Measurements from ENCODE around the gene PHTF2.

The PHTF2 gene

DNA sequence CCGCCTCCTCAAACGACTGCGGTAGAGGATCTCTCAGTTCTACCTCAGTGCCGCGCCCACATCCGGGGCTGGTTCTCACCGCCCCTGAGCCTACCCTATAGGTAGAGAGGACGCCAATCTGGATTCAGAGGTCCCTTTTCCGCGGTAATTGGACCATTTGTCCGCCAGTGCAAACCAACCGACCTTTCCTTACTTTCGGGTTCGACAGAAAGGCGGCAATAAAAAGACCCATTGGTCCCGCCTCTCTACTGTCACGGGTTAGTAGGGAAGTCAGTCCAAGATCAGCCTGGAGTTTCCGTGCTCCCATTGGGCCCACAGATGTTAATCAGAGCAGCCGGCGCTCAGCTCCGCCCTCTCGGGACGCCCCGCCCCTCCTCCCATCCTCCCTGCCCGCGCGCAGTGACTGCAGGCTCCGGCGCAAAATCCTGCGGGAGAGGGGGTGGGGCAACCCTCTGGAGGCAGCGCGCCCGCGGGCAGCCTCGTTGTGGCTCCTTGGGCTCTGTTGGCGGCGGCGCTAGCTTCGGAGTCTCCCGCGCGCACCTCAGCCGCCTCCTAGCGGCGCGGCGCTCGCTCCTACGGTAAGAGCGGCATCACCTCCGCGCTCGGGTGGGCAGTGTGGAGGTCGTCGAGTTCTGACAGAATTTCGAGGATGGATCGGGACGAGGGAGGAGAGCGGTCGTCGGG lies at the start of gene PHTF2, which contains the start of gene TMEM60:
Gene PHTF2 (plus strand): TSS at position 380 of the 684 bp plus-strand sequence.
Gene TMEM60 (minus strand): TSS at position 41 of the 684 bp plus-strand sequence. CDS start 4,061 bp downstream, outside the sequence.
- H3K4me1 ChIP-seq (ENCODE audit: control insufficient read depth, low read depth, low read length): peaks cover 6% of the 10 kb centered on the region
- H3K9me3 ChIP-seq (ENCODE audit: control insufficient read depth, low read depth, low read length): no peaks in the 10 kb centered on the region
- H3K4me3 ChIP-seq (ENCODE audit: low read length): peak within 1 kb of the TSS; percentile 87
- no peak within 1 kb of the TSS for H3K27ac ChIP-seq (ENCODE audit: low read length)
- H3K27me3 ChIP-seq (ENCODE audit: control insufficient read depth, insufficient read depth, low read length): no peaks in the 10 kb centered on the region
- H3K9ac ChIP-seq (ENCODE audit: low read length): peak within 1 kb of the TSS; percentile 72
- peaks cover 5% of the 10 kb centered on the region for H3K36me3 ChIP-seq (ENCODE audit: control insufficient read depth, low read depth, low read length)

DNA sequence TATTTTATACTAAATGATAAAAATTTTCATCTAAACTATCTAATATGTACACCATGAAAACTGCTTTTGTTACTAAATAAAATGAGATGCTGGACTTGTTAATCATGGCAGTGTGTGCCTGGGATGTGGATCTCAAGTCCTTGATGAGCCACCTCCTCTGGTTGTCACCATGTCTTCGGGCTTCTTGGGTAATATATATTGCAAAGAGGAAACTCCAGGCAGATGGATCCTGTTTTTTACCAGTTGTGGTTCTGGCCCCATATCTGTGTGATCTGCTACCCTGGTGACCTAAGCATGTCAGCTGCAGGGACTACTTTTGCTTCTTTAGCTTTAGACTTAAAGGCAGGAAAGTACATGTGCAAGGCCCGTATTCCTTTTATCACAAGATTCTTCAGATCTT lies 46.6 kb upstream of the PHTF2 start:
- H3K4me1 ChIP-seq (ENCODE audit: control insufficient read depth, low read depth, low read length): no peaks in the 10 kb centered on the region
- peaks cover 11% of the 10 kb centered on the region for H3K36me3 ChIP-seq (ENCODE audit: control insufficient read depth, low read depth, low read length)
- H3K27me3 ChIP-seq (ENCODE audit: control insufficient read depth, insufficient read depth, low read length): no peaks in the 10 kb centered on the region
- no peak overlapping the region for H3K27ac ChIP-seq (ENCODE audit: low read length)
- no peak overlapping the region for H3K9ac ChIP-seq (ENCODE audit: low read length)
- no peak overlapping the region for H3K4me3 ChIP-seq (ENCODE audit: low read length)
- no peaks in the 10 kb centered on the region for H3K9me3 ChIP-seq (ENCODE audit: control insufficient read depth, low read depth, low read length)

DNA sequence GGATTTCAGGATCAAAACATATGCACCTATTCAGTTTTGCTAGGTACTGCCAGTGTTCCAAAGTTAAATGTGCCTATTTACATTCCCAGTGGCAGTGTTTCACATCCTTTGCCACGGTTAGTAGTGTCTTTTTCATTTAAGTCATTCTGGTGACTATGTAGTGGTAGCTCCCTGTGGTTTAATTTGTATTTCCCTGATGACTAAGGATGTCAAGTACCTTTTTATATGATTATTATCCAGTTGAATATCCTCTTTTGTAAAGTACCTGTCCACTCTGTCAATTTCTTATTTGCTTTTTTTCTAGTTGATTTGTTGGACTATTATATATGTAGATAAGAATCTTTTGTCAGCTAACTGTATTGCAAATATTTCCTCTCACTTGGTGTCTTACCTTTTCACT lies 45.4 kb upstream of the PHTF2 start:
- no peaks in the 10 kb centered on the region for H3K27me3 ChIP-seq (ENCODE audit: control insufficient read depth, insufficient read depth, low read length)
- H3K9me3 ChIP-seq (ENCODE audit: control insufficient read depth, low read depth, low read length): no peaks in the 10 kb centered on the region
- H3K36me3 ChIP-seq (ENCODE audit: control insufficient read depth, low read depth, low read length): peaks cover 11% of the 10 kb centered on the region
- H3K27ac ChIP-seq (ENCODE audit: low read length): no peak overlapping the region
- no peak overlapping the region for H3K9ac ChIP-seq (ENCODE audit: low read length)
- no peaks in the 10 kb centered on the region for H3K4me1 ChIP-seq (ENCODE audit: control insufficient read depth, low read depth, low read length)
- H3K4me3 ChIP-seq (ENCODE audit: low read length): no peak overlapping the region

DNA sequence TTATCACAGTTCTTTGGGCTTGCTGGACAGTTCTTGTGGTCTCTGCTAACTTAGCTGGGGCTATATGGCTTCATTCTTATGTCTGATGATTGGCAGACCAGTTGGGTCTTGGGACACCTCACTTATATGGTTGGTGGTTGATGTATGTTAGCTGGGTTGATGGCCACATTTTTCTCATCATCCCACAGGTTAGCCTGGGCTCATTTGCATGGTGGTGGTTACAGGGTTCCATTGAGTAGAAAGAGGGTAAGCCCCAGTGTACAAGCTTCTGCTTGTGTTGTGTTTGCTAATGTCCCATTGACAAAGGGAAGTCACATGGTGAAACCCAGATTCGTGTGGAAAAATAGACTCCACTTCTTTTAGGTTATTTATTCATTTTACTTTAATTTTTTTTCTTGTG lies 41.0 kb upstream of the PHTF2 start:
- Histone ChIP-seq H3K36me3 (ENCODE audit: control insufficient read depth, low read depth, low read length) (no peaks in the 10 kb centered on the region), H3K4me1 (ENCODE audit: control insufficient read depth, low read depth, low read length) (no peaks in the 10 kb centered on the region), H3K27ac (ENCODE audit: low read length) (no peak overlapping the region), H3K9me3 (ENCODE audit: control insufficient read depth, low read depth, low read length) (no peaks in the 10 kb centered on the region), H3K27me3 (ENCODE audit: control insufficient read depth, insufficient read depth, low read length) (no peaks in the 10 kb centered on the region), H3K4me3 (ENCODE audit: low read length) (no peak overlapping the region), H3K9ac (ENCODE audit: low read length) (no peak overlapping the region)

DNA sequence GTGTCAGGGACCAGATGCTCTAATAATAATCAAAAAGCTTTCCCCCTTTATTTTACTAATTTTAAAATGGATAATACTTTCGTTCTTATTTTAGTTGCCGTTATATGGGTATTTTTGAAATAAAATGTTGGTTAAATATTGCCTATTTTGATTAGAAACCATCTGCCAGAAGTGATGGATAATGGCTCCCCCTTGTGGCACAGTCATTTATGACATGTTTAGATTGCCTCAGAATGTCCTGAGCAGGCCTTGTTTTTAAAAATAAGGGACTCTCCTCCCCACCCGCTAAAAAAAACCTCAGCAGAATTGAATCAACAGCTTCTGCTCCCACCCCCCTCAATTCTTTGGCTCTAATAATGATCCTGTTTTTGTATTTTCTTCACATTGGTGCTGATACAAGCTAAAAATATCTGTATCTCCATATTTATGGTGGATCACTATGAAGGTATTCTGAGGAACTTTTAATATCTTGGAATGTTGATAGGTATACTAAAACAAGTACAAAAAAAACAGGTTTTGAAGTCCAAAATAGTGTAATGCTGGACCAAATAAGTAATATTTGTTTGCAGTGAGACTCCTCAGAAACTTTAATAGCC lies 39.2 kb upstream of the PHTF2 start:
- Histone ChIP-seq H3K27me3 (ENCODE audit: control insufficient read depth, insufficient read depth, low read length) (no peaks in the 10 kb centered on the region), H3K36me3 (ENCODE audit: control insufficient read depth, low read depth, low read length) (no peaks in the 10 kb centered on the region), H3K4me1 (ENCODE audit: control insufficient read depth, low read depth, low read length) (no peaks in the 10 kb centered on the region), H3K27ac (ENCODE audit: low read length) (no peak overlapping the region), H3K4me3 (ENCODE audit: low read length) (no peak overlapping the region), H3K9ac (ENCODE audit: low read length) (no peak overlapping the region), H3K9me3 (ENCODE audit: control insufficient read depth, low read depth, low read length) (no peaks in the 10 kb centered on the region)

DNA sequence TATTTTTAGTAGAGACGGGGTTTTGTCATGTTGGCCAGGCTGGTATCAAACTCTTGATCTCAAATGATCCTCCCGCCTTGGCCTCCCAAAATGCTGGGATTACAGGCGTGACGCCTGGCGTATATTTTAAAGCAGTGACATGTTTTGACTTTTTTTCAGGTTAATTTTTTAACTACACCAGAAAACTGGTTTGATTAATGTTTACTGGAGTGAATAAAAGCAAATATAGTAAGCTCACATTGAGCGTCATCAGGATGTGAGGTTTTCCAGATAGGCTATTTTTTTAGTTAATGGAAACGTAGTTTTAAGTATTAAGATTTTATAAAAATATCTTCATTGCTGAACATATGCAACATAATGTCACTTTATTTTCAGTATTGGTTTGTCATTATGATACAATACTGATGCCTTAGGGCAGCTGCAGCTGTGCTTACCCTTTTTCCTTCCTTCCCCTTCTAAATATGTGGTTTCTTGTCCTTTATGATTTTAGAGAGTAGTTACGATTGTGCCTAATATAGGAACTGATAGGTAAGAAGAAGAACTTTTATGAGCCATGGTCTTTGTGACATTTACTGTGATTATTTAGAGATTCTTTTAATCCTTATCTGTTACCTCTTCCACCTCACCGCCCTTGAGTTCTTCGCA lies 37.6 kb upstream of the PHTF2 start:
- no peak overlapping the region for H3K9ac ChIP-seq (ENCODE audit: low read length)

DNA sequence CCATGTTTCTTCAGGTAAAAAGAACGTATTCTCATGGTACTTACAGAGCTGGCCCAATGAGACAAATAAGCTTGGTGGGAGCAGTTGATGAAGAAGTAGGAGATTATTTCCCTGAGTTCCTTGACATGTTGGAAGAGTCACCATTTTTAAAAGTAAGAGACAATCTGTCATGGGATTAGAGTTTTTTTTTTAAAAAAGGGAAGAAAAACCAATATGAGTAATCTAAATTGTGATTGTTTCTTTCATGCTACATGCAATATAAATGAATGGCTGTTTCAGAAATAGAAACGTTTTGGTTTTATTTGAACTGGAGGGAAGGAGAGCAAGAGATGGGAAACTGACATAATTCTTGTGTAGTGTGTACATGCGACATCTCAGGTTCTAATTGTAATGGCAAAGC lies 33.1 kb upstream of the PHTF2 start:
- no peaks in the 10 kb centered on the region for H3K9me3 ChIP-seq (ENCODE audit: control insufficient read depth, low read depth, low read length)
- no peak overlapping the region for H3K4me3 ChIP-seq (ENCODE audit: low read length)
- H3K27ac ChIP-seq (ENCODE audit: low read length): no peak overlapping the region
- H3K4me1 ChIP-seq (ENCODE audit: control insufficient read depth, low read depth, low read length): no peaks in the 10 kb centered on the region
- no peak overlapping the region for H3K9ac ChIP-seq (ENCODE audit: low read length)
- H3K36me3 ChIP-seq (ENCODE audit: control insufficient read depth, low read depth, low read length): no peaks in the 10 kb centered on the region
- H3K27me3 ChIP-seq (ENCODE audit: control insufficient read depth, insufficient read depth, low read length): no peaks in the 10 kb centered on the region

More for the DNA sequence above, 37.6 kb upstream of the PHTF2 start:
- Histone ChIP-seq H3K27me3 (ENCODE audit: control insufficient read depth, insufficient read depth, low read length) (no peaks in the 10 kb centered on the region), H3K27ac (ENCODE audit: low read length) (no peak overlapping the region), H3K4me1 (ENCODE audit: control insufficient read depth, low read depth, low read length) (no peaks in the 10 kb centered on the region), H3K9me3 (ENCODE audit: control insufficient read depth, low read depth, low read length) (no peaks in the 10 kb centered on the region), H3K4me3 (ENCODE audit: low read length) (no peak overlapping the region), H3K36me3 (ENCODE audit: control insufficient read depth, low read depth, low read length) (no peaks in the 10 kb centered on the region)

DNA sequence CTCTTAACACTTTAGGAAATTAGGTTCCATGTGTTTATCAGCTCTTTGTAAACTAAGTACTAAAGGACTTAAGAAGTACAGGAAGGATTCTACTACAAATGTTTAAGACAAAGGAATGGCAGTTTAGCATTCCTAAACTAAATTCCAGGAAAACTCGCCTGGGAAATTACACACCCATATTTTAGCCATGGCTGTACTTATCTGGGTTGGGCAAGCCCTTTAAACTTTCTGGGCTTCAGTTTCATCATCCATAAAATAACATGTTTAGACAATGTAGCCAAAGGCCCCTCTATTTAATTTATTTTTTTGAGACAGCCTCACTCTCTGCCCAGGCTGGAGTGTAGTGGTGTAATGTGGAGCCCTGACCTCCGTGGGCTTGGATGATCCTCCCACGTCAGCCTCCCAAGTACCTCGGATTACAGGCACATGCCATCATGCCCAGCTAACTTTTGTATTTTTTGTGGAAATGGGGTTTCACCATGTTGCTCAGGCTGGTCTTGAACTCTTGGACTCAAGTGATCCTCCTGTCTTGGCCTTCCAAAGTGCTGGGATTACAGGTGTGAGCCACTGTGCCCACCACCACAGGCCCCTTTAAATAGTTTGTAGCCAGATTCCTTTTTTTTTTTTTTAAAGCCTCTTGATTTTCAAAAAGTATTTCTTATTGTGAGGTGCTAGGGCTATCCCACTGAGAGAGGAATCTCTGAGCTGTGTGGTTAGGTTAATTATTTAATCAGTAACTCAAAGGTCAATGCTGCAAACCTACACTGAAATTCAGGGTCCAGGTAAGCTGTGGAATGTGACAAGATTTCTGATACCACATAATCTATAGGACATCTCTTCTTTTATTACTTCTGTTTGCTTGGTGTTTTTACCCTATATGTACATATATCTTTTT lies 32.4 kb upstream of the PHTF2 start:
- no peak overlapping the region for H3K27ac ChIP-seq (ENCODE audit: low read length)
- H3K27me3 ChIP-seq (ENCODE audit: control insufficient read depth, insufficient read depth, low read length): no peaks in the 10 kb centered on the region
- no peaks in the 10 kb centered on the region for H3K9me3 ChIP-seq (ENCODE audit: control insufficient read depth, low read depth, low read length)
- no peaks in the 10 kb centered on the region for H3K4me1 ChIP-seq (ENCODE audit: control insufficient read depth, low read depth, low read length)
- no peaks in the 10 kb centered on the region for H3K36me3 ChIP-seq (ENCODE audit: control insufficient read depth, low read depth, low read length)
- H3K9ac ChIP-seq (ENCODE audit: low read length): no peak overlapping the region
- no peak overlapping the region for H3K4me3 ChIP-seq (ENCODE audit: low read length)

DNA sequence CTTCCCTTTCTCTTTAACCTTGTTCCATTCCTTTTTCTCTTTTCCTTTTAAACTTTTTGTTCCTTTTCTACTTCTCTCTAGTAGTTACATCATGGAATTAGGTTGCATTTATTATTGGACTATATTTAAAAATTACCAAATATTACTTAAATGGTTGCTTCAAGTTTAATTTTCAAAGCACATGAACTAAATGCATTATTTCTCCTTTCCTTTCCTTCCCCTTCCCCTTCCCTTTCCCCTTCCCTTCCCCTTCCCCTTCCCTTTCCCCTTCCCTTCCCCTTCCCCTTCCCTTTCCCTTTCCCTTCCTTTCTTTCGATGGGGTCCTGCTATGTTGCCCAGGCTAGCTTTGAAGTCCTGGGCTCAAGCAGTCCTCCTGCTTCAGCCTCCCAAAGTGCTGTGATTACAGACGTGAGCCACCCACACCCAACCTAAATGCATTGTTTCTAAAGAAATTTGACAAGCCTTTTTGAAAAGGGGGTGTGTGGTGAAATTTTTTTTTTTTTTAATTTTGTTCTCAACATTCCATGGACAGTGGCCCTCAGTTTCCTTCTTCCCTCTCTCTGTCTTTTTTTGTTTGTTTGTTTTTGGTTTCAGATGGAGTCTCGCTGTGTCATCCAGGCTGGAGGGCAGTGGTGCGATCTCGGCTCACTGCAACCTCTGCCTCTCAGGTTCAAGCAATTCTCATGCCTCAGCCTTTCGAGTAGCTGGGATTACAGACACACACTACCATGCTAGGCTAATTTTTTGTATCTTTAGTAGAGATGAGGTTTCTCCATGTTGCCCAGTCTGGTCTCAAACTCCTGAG lies 31.6 kb upstream of the PHTF2 start:
- no peak overlapping the region for H3K4me3 ChIP-seq (ENCODE audit: low read length)
- H3K4me1 ChIP-seq (ENCODE audit: control insufficient read depth, low read depth, low read length): no peaks in the 10 kb centered on the region
- no peaks in the 10 kb centered on the region for H3K36me3 ChIP-seq (ENCODE audit: control insufficient read depth, low read depth, low read length)
- H3K9ac ChIP-seq (ENCODE audit: low read length): no peak overlapping the region
- H3K27ac ChIP-seq (ENCODE audit: low read length): no peak overlapping the region
- H3K27me3 ChIP-seq (ENCODE audit: control insufficient read depth, insufficient read depth, low read length): no peaks in the 10 kb centered on the region
- H3K9me3 ChIP-seq (ENCODE audit: control insufficient read depth, low read depth, low read length): no peaks in the 10 kb centered on the region

DNA sequence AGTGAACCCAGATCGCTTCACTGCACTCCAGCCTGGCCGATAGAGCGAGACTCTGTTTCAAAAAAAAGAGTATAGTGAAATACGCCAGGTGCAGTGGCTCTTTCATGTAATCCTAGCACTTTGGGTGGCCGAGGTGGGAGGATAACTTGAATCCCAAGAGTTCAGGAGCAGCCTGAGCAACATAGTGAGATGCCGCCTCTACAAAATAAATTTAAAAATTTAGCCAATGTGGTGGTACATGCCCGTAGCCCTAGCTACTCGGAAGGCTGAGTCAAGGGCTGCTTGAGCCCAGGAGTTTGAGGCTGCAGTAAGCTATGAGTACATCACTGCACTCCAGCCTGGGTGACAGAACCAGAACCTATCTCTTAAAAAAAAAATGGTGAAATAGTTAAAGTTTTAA lies 28.3 kb upstream of the PHTF2 start:
- Histone ChIP-seq H3K9ac (ENCODE audit: low read length) (no peak overlapping the region), H3K9me3 (ENCODE audit: control insufficient read depth, low read depth, low read length) (no peaks in the 10 kb centered on the region), H3K4me3 (ENCODE audit: low read length) (no peak overlapping the region), H3K4me1 (ENCODE audit: control insufficient read depth, low read depth, low read length) (no peaks in the 10 kb centered on the region), H3K27me3 (ENCODE audit: control insufficient read depth, insufficient read depth, low read length) (no peaks in the 10 kb centered on the region), H3K27ac (ENCODE audit: low read length) (no peak overlapping the region), H3K36me3 (ENCODE audit: control insufficient read depth, low read depth, low read length) (peaks cover 11% of the 10 kb centered on the region)
